ENCODE results near the gene FAHD2A. TPM values are rescaled to one million over a fixed set of nuclear protein-coding genes. Genes with fewer than 3 reads are reported as not detected.
"Not testable (repeated sequence)": the region's sequence is repeated elsewhere in the genome, so short reads cannot be mapped to it uniquely, and the experiment has no call there.

Gene FAHD2A
- total RNA-seq, 1 donor from 2014 or later, result 20.8 TPM

- no peak for DNase-seq
These were observed 11.6 kb upstream of the FAHD2A start for GRCh38 chr2:95390881-95391321.

GRCh38 chr2:95391641-95392310, 10.7 kb upstream of the FAHD2A start:
- no peak for DNase-seq

- DNase-seq, result no peak
These were observed 10.2 kb upstream of the FAHD2A start for GRCh38 chr2:95392320-95392719.

GRCh38 chr2:95392730-95393455, 9.6 kb upstream of the FAHD2A start:
- DNase-seq, result no peak

- DNase-seq, result no peak
These were observed 8.6 kb upstream of the FAHD2A start for GRCh38 chr2:95393901-95394300.

GRCh38 chr2:95399061-95399460, 3.4 kb upstream of the FAHD2A start:
- no peak for DNase-seq

GRCh38 chr2:95401480-95401879, 1.0 kb upstream of the FAHD2A start:
- no peak for DNase-seq

GRCh38 chr2:95402004-95402369, 521 bp upstream of the FAHD2A start:
- DNase-seq, result peak; percentile 26

GRCh38 chr2:95403204-95403721, 755 bp downstream of the FAHD2A start:
- DNase-seq, result peak; percentile 25

- not testable (repeated sequence) for DNase-seq
These were observed 1.3 kb downstream of the FAHD2A start for GRCh38 chr2:95403824-95404223.

GRCh38 chr2:95404676-95405075, 2.2 kb downstream of the FAHD2A start:
- not testable (repeated sequence) for DNase-seq

- not testable (repeated sequence) for DNase-seq
These were observed 8.7 kb downstream of the FAHD2A start for GRCh38 chr2:95411239-95411638.

GRCh38 chr2:95414015-95414594, 11.6 kb downstream of the FAHD2A start:
- DNase-seq, result peak; percentile 93

GRCh38 chr2:95415138-95415537, 12.6 kb downstream of the FAHD2A start:
- DNase-seq, result not testable (repeated sequence)

- DNase-seq, result not testable (repeated sequence)
These were observed 13.1 kb downstream of the FAHD2A start for GRCh38 chr2:95415561-95415960.

GRCh38 chr2:95427196-95427867, 24.8 kb downstream of the FAHD2A start:
- DNase-seq, result not testable (repeated sequence)

- DNase-seq, result not testable (repeated sequence)
These were observed 27.4 kb downstream of the FAHD2A start for GRCh38 chr2:95429748-95430467.

GRCh38 chr2:95433373-95433772, 30.9 kb downstream of the FAHD2A start:
- DNase-seq, result not testable (repeated sequence)

GRCh38 chr2:95433973-95434372, 31.5 kb downstream of the FAHD2A start:
- not testable (repeated sequence) for DNase-seq

GRCh38 chr2:95434507-95435076, 32.1 kb downstream of the FAHD2A start:
- not testable (repeated sequence) for DNase-seq

- not testable (repeated sequence) for DNase-seq
These were observed 32.8 kb downstream of the FAHD2A start for GRCh38 chr2:95435162-95435871.

Data from tongue (tissue), 2 donors.